ENCODE measurements around the gene ASIC4.

- TF ChIP-seq CTCF (IDR thresholded peaks at IDR 0.05) = no peak
- TF ChIP-seq POLR2A (IDR thresholded peaks at IDR 0.05; ENCODE audit: low read depth) = no peak
- TF ChIP-seq EP300 (IDR thresholded peaks at IDR 0.05) = no peak
These were observed 38.3 kb downstream of the ASIC4 start for GRCh38 chr2:219552382-219553167.

Data from esophagus muscularis mucosa (tissue), 4 donors.